NCI-H524 (cell line): ENCODE results near the gene FAM83D.
"Not testable (repeated sequence)": the region's sequence is repeated elsewhere in the genome, so short reads cannot be mapped to it uniquely, and the experiment has no call there.

Experiments
- DNase-seq, 2 experiments: peaks; one replicate each; lab custom pipeline; 2025; lab: John Stamatoyannopoulos, UW

FAM83D gene

GRCh38 chr20:38934530-38934929 lies 8.3 kb downstream of the FAM83D start:
- DNase-seq, result no peak

GRCh38 chr20:38935285-38935684 lies 9.1 kb downstream of the FAM83D start:
- DNase-seq, result no peak

GRCh38 chr20:38935967-38936407 lies 9.8 kb downstream of the FAM83D start:
- DNase-seq, result no peak

- DNase-seq, result no peak
Measured at GRCh38 chr20:38937000-38937399, 10.8 kb downstream of the FAM83D start.

GRCh38 chr20:38937978-38938473 lies 11.8 kb downstream of the FAM83D start:
- DNase-seq, result no peak

GRCh38 chr20:38939686-38940085 lies 13.5 kb downstream of the FAM83D start:
- DNase-seq, result no peak

GRCh38 chr20:38940644-38941043 lies 14.4 kb downstream of the FAM83D start:
- no peak for DNase-seq

GRCh38 chr20:38941726-38942389 lies 15.6 kb downstream of the FAM83D start:
- DNase-seq, result no peak

- no peak for DNase-seq
Measured at GRCh38 chr20:38945012-38945411, 18.8 kb downstream of the FAM83D start.

GRCh38 chr20:38946836-38947235 lies 20.6 kb downstream of the FAM83D start:
- DNase-seq, result no peak

GRCh38 chr20:38947931-38948362 lies 21.7 kb downstream of the FAM83D start:
- no peak for DNase-seq

GRCh38 chr20:38950254-38950653 lies 24.0 kb downstream of the FAM83D start:
- no peak for DNase-seq

- DNase-seq, result no peak
Measured at GRCh38 chr20:38951611-38952010, 25.4 kb downstream of the FAM83D start.

- no peak for DNase-seq
Measured at GRCh38 chr20:38952153-38952552, 25.9 kb downstream of the FAM83D start.

- no peak for DNase-seq
Measured at GRCh38 chr20:38953630-38954340, 27.6 kb downstream of the FAM83D start.

GRCh38 chr20:38957235-38957876 lies 31.1 kb downstream of the FAM83D start:
- DNase-seq, result peak; percentile 41 to 79

GRCh38 chr20:38957915-38958485 lies 31.8 kb downstream of the FAM83D start:
- no peak for DNase-seq

- DNase-seq, result not testable (repeated sequence)
Measured at GRCh38 chr20:38960187-38960687, 34.0 kb downstream of the FAM83D start.

GRCh38 chr20:38961530-38962043 lies 35.4 kb downstream of the FAM83D start:
- peak in 1 of 2 experiments; percentile 41 for DNase-seq

- DNase-seq, result peak; percentile 97 to 98
Measured at GRCh38 chr20:38962044-38962927, 36.1 kb downstream of the FAM83D start, which contains the start of gene DHX35. Gene DHX35 (plus strand): TSS chr20:38962344. CDS start chr20:38962368, 24 bp downstream.

- peak in 1 of 2 experiments; percentile 8 for DNase-seq
Measured at GRCh38 chr20:38962928-38963401, 36.7 kb downstream of the FAM83D start.
